ENCODE data around the gene METTL16.
A peak's percentile ranks its signal among the peaks of the same experiment; 100 is the strongest.

- TF ChIP-seq CTCF (IDR thresholded peaks at IDR 0.05) (no peak), TAF1 (IDR thresholded peaks at IDR 0.05; ENCODE audit: borderline replicate concordance, low read depth, low read length) (no peak), FOSL2 (IDR thresholded peaks at IDR 0.05; ENCODE audit: borderline replicate concordance, low read depth) (no peak), POLR2AphosphoS5 (IDR thresholded peaks at IDR 0.05; ENCODE audit: low read depth, low read length) (peak; percentile 40; the same call in 1 of the 2 replicates), RCOR1 (IDR thresholded peaks at IDR 0.05; ENCODE audit: low read length) (no peak), MAX (IDR thresholded peaks at IDR 0.05; ENCODE audit: low read depth) (no peak), GABPA (IDR thresholded peaks at IDR 0.05; ENCODE audit: low read depth) (no peak), MEF2A (IDR thresholded peaks at IDR 0.05; ENCODE audit: borderline replicate concordance, low read depth) (no peak), EZH2phosphoT487 (IDR thresholded peaks at IDR 0.05; ENCODE audit: borderline replicate concordance, low read depth) (no peak), RAD21 (IDR thresholded peaks at IDR 0.05; ENCODE audit: low read length) (no peak)
- TF ChIP-seq, protein P1, sequence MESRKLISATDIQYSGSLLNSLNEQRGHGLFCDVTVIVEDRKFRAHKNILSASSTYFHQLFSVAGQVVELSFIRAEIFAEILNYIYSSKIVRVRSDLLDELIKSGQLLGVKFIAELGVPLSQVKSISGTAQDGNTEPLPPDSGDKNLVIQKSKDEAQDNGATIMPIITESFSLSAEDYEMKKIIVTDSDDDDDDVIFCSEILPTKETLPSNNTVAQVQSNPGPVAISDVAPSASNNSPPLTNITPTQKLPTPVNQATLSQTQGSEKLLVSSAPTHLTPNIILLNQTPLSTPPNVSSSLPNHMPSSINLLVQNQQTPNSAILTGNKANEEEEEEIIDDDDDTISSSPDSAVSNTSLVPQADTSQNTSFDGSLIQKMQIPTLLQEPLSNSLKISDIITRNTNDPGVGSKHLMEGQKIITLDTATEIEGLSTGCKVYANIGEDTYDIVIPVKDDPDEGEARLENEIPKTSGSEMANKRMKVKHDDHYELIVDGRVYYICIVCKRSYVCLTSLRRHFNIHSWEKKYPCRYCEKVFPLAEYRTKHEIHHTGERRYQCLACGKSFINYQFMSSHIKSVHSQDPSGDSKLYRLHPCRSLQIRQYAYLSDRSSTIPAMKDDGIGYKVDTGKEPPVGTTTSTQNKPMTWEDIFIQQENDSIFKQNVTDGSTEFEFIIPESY (IDR thresholded peaks at IDR 0.05; ENCODE audit: borderline replicate concordance, low read depth): no peak
- TF ChIP-seq, protein P2, sequence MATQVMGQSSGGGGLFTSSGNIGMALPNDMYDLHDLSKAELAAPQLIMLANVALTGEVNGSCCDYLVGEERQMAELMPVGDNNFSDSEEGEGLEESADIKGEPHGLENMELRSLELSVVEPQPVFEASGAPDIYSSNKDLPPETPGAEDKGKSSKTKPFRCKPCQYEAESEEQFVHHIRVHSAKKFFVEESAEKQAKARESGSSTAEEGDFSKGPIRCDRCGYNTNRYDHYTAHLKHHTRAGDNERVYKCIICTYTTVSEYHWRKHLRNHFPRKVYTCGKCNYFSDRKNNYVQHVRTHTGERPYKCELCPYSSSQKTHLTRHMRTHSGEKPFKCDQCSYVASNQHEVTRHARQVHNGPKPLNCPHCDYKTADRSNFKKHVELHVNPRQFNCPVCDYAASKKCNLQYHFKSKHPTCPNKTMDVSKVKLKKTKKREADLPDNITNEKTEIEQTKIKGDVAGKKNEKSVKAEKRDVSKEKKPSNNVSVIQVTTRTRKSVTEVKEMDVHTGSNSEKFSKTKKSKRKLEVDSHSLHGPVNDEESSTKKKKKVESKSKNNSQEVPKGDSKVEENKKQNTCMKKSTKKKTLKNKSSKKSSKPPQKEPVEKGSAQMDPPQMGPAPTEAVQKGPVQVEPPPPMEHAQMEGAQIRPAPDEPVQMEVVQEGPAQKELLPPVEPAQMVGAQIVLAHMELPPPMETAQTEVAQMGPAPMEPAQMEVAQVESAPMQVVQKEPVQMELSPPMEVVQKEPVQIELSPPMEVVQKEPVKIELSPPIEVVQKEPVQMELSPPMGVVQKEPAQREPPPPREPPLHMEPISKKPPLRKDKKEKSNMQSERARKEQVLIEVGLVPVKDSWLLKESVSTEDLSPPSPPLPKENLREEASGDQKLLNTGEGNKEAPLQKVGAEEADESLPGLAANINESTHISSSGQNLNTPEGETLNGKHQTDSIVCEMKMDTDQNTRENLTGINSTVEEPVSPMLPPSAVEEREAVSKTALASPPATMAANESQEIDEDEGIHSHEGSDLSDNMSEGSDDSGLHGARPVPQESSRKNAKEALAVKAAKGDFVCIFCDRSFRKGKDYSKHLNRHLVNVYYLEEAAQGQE (IDR thresholded peaks at IDR 0.05; ENCODE audit: low read depth, low read length): no peak
These were observed 130.6 kb downstream of the METTL16 start for GRCh38 chr17:2380950-2381649.

Measured in SK-N-SH (cell line).